ENCODE measurements around the gene IFFO2. TPM values are rescaled to one million over a fixed set of nuclear protein-coding genes. Genes with fewer than 3 reads are reported as not detected.

IFFO2 gene
- total and polyA plus RNA-seq, 10 of the 15 experiments (the other 5 are each of a cell fraction or from before 2014, with no cell fraction given): 1.2 to 18.4 (median 6.7) TPM

DNA sequence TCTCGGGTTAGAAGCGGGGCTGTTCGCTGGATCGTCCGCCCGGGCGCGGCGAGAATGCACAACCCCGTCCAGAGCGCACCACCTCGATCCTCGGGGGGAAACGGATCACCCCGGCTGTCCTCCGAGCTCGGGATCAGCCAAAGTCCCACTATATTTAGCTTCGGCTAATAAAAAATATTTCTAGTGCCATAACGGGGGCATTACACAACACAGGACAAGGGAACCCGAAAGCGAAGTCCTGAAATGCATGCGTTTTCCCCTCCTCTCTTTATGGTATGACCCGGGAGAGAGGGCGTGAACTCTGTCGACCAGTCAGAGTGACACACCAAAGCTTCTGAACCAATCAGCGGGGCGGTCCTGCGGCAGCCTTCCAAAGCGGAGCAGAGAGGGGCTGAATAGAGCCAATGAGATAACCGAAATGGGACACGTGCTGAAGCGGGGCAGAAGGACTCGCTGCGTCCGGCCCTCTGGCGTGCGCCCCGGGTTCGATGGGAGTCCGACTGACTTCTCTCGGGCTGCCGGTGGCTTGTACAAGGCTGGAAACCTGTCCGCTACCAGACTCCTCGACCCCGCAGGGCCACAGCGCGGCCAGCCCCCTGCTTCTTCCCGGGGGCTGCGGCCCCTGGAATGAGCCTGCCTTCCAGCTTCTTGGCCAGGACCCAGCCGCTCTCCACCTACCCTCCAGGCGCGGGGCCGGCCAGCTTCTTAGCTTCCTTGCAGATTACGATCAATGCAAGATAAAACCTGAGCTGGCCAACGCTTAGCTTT, 53.8 kb downstream of the IFFO2 start, which contains the start of gene ALDH4A1 (continued):
- no peak for TF ChIP-seq MYC (IDR thresholded peaks at IDR 0.05; ENCODE audit: insufficient read depth, insufficient read length, insufficient replicate concordance, low read length, severe bottlenecking)
- TF ChIP-seq CEBPB (IDR thresholded peaks at IDR 0.05; ENCODE audit: borderline replicate concordance in 1 of 2, low read depth in 2 of 2, low read length in 2 of 2): no peak
- TF ChIP-seq, protein P1, sequence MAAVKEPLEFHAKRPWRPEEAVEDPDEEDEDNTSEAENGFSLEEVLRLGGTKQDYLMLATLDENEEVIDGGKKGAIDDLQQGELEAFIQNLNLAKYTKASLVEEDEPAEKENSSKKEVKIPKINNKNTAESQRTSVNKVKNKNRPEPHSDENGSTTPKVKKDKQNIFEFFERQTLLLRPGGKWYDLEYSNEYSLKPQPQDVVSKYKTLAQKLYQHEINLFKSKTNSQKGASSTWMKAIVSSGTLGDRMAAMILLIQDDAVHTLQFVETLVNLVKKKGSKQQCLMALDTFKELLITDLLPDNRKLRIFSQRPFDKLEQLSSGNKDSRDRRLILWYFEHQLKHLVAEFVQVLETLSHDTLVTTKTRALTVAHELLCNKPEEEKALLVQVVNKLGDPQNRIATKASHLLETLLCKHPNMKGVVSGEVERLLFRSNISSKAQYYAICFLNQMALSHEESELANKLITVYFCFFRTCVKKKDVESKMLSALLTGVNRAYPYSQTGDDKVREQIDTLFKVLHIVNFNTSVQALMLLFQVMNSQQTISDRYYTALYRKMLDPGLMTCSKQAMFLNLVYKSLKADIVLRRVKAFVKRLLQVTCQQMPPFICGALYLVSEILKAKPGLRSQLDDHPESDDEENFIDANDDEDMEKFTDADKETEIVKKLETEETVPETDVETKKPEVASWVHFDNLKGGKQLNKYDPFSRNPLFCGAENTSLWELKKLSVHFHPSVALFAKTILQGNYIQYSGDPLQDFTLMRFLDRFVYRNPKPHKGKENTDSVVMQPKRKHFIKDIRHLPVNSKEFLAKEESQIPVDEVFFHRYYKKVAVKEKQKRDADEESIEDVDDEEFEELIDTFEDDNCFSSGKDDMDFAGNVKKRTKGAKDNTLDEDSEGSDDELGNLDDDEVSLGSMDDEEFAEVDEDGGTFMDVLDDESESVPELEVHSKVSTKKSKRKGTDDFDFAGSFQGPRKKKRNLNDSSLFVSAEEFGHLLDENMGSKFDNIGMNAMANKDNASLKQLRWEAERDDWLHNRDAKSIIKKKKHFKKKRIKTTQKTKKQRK (IDR thresholded peaks at IDR 0.05; ENCODE audit: low read depth, low read length): no peak
- no peak for TF ChIP-seq IRF4 (IDR thresholded peaks at IDR 0.05; ENCODE audit: low read depth, low read length)
- TF ChIP-seq, protein P2, sequence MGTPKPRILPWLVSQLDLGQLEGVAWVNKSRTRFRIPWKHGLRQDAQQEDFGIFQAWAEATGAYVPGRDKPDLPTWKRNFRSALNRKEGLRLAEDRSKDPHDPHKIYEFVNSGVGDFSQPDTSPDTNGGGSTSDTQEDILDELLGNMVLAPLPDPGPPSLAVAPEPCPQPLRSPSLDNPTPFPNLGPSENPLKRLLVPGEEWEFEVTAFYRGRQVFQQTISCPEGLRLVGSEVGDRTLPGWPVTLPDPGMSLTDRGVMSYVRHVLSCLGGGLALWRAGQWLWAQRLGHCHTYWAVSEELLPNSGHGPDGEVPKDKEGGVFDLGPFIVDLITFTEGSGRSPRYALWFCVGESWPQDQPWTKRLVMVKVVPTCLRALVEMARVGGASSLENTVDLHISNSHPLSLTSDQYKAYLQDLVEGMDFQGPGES (IDR thresholded peaks at IDR 0.05): peak; percentile 58
- no peak for TF ChIP-seq RBBP5 (conservative IDR thresholded peaks at IDR 0.05)
- TF ChIP-seq PAX5 (IDR thresholded peaks at IDR 0.05; ENCODE audit: borderline replicate concordance, low read depth, low read length): no peak
- no peak for TF ChIP-seq IKZF2 (IDR thresholded peaks at IDR 0.05)
- TF ChIP-seq RB1 (IDR thresholded peaks at IDR 0.05; ENCODE audit: borderline replicate concordance): peak; percentile 85; the same call in 1 of the 2 replicates
- peak; percentile 100 for TF ChIP-seq ATF7 (IDR thresholded peaks at IDR 0.05; ENCODE audit: low read depth)
- TF ChIP-seq TAF1 (IDR thresholded peaks at IDR 0.05; ENCODE audit: borderline replicate concordance, low read depth, low read length): peak; percentile 74; the same call in 1 of the 2 replicates
- TF ChIP-seq CBX5 (IDR thresholded peaks at IDR 0.05; ENCODE audit: low read depth): no peak
- TF ChIP-seq SPI1 (IDR thresholded peaks at IDR 0.05; ENCODE audit: borderline replicate concordance, insufficient read depth, low read depth, low read length): no peak
- TF ChIP-seq CHD4 (IDR thresholded peaks at IDR 0.05): no peak
- TF ChIP-seq ZBTB11 (CRISPR knock-in tag; IDR thresholded peaks at IDR 0.05): no peak
- TF ChIP-seq, protein P3, sequence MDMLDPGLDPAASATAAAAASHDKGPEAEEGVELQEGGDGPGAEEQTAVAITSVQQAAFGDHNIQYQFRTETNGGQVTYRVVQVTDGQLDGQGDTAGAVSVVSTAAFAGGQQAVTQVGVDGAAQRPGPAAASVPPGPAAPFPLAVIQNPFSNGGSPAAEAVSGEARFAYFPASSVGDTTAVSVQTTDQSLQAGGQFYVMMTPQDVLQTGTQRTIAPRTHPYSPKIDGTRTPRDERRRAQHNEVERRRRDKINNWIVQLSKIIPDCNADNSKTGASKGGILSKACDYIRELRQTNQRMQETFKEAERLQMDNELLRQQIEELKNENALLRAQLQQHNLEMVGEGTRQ (IDR thresholded peaks at IDR 0.05; ENCODE audit: borderline replicate concordance, low read depth, low read length): peak; percentile 96
- TF ChIP-seq BMI1 (IDR thresholded peaks at IDR 0.05; ENCODE audit: borderline replicate concordance): no peak
- TF ChIP-seq, protein P4, sequence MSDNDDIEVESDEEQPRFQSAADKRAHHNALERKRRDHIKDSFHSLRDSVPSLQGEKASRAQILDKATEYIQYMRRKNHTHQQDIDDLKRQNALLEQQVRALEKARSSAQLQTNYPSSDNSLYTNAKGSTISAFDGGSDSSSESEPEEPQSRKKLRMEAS (IDR thresholded peaks at IDR 0.05; ENCODE audit: low read depth, low read length): peak; percentile 87
- TF ChIP-seq MYB (IDR thresholded peaks at IDR 0.05; ENCODE audit: borderline replicate concordance, low read depth, low read length): no peak
- TF ChIP-seq IKZF1 (conservative IDR thresholded peaks at IDR 0.05): 0 out of 2 replicates have a peak, but pooled peaks have one; percentile 5
- no peak for TF ChIP-seq HDAC6 (IDR thresholded peaks at IDR 0.05; ENCODE audit: unreplicated experiment)

Measured in GM12878 (cell line).